Measurements from ENCODE around the gene PLA2G2F. TPM values are rescaled to one million over a fixed set of nuclear protein-coding genes. Genes with fewer than 3 reads are reported as not detected.

Gene PLA2G2F
- polyA plus RNA-seq, 2 of the 4 experiments (the other 2 are of a cell fraction): not detected

DNA sequence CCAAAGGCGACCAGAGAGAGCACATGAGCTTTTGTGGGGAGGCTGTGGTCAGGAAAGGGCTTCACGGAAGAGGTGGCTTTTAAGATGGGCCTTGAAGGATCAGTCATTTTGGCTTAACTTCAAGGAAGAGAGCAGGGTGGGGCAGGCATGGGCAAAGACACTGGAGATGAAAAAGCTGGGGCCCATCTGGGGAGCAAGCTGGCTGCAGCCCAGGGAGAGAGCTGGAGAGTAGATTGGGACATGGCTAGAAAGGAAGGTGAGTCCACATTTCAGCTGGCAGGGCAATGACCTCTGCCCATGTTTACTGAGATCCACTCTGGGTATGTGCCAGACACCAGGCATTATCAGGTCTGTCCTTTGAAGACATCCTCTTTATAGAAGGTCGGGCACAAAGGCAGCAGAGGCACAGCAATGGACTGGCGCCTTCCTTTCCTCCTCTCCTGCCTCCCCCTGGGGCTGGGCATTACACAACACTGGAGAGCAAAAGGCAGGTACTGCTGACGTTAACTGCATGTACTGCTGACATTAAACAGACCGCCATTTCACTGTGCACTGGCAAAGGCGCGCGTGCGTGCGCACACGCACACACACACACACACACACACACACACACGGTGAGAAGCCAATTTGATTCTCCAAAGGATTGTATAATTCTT lies 44.6 kb downstream of the PLA2G2F start:
- POLR2A ChIA-PET: no interaction called here
- no peaks in the 10 kb centered on the region for H3K9me3 ChIP-seq
- FAIRE-seq (no peak), ATAC-seq (no peak), DNase-seq (ENCODE audit: low read depth in 1 of 2, low spot score in 1 of 2) (no peak)
- H3K4me2 ChIP-seq: no peak overlapping the region
- WGBS (ENCODE audit: missing lambda C conversion rate): 63% methylated on average over 13 of the region's 13 CpGs
- peak overlapping the region in 1 of 2 experiments; percentile 18; a peak in 1 of 6 replicates for H3K27ac ChIP-seq
- CTCF ChIA-PET: interaction anchor here (0.6 to 1.6 kb wide), 4 partner anchors 31 to 266 kb away, joined by 3 to 5 read pairs (median 3); no protein-coding TSS in a partner anchor
- H3K4me3 ChIP-seq: no peak overlapping the region
- 0 out of 3 replicates have a peak, but pooled peaks cover 3% of the 10 kb centered on the region for H3K4me1 ChIP-seq
- TF ChIP-seq, protein P1, sequence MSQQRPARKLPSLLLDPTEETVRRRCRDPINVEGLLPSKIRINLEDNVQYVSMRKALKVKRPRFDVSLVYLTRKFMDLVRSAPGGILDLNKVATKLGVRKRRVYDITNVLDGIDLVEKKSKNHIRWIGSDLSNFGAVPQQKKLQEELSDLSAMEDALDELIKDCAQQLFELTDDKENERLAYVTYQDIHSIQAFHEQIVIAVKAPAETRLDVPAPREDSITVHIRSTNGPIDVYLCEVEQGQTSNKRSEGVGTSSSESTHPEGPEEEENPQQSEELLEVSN (IDR thresholded peaks at IDR 0.05; ENCODE audit: borderline replicate concordance, low read depth): no peak
- peak; percentile 11 for TF ChIP-seq ZFP36 (IDR thresholded peaks at IDR 0.05; ENCODE audit: borderline replicate concordance, partially characterized antibody)

DNA sequence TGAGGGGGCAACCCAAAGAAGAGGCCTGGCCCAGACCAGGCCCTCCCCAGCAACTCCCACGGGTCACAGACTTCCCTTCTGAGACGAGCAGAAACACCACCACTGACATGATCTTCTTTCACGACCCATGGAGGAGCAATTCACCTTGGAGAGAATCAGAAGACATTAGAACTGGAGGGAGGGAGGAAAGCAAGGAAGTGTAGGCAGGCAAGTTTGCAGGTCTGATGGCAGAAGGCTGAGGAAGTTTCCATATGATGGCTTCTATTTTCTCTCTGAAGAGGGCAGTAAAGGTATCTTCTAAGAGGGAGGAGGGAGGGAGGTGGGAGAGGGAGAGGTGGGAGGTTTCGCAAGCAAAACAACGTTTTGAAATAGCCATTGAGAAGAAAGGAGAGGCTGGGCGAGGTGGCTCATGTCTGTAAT lies 45.4 kb downstream of the PLA2G2F start:
- no peak for TF ChIP-seq EHF (CRISPR knock-in tag; IDR thresholded peaks at IDR 0.05)
- no peak for TF ChIP-seq FOSL2 (IDR thresholded peaks at IDR 0.05)
- TF ChIP-seq FOSL2 (CRISPR knock-in tag; IDR thresholded peaks at IDR 0.05): no peak
- peak; percentile 7 to 34; a peak in 2 of 4 replicates for TF ChIP-seq CEBPB (IDR thresholded peaks at IDR 0.05)
- TF ChIP-seq, protein P2, sequence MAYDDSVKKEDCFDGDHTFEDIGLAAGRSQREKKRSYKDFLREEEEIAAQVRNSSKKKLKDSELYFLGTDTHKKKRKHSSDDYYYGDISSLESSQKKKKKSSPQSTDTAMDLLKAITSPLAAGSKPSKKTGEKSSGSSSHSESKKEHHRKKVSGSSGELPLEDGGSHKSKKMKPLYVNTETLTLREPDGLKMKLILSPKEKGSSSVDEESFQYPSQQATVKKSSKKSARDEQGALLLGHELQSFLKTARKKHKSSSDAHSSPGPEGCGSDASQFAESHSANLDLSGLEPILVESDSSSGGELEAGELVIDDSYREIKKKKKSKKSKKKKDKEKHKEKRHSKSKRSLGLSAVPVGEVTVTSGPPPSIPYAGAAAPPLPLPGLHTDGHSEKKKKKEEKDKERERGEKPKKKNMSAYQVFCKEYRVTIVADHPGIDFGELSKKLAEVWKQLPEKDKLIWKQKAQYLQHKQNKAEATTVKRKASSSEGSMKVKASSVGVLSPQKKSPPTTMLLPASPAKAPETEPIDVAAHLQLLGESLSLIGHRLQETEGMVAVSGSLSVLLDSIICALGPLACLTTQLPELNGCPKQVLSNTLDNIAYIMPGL (CRISPR knock-in tag; IDR thresholded peaks at IDR 0.05; ENCODE audit: borderline replicate concordance): no peak
- POLR2A ChIA-PET: no interaction called here
- Histone ChIP-seq H3K9me3 (no peaks in the 10 kb centered on the region), H3K4me3 (no peak overlapping the region), H3K4me1 (0 out of 3 replicates have a peak, but pooled peaks cover 3% of the 10 kb centered on the region), H3K27ac (peak overlapping the region; percentile 24 to 45; a peak in 1 of 6 replicates), H3K4me2 (no peak overlapping the region)
- WGBS (ENCODE audit: missing lambda C conversion rate): 50% methylated on average over 4 of the region's 6 CpGs
- CTCF ChIA-PET: interaction anchor here (0.6 to 1.6 kb wide), 3 partner anchors 66 to 266 kb away, joined by 3 to 5 read pairs (median 3); no protein-coding TSS in a partner anchor
- FAIRE-seq (no peak), DNase-seq (ENCODE audit: low read depth in 1 of 2, low spot score in 1 of 2) (peak in 1 of 2 experiments; percentile 21), ATAC-seq (peak in 1 of 2 experiments; percentile 33; a peak in 1 of 6 replicates)

DNA sequence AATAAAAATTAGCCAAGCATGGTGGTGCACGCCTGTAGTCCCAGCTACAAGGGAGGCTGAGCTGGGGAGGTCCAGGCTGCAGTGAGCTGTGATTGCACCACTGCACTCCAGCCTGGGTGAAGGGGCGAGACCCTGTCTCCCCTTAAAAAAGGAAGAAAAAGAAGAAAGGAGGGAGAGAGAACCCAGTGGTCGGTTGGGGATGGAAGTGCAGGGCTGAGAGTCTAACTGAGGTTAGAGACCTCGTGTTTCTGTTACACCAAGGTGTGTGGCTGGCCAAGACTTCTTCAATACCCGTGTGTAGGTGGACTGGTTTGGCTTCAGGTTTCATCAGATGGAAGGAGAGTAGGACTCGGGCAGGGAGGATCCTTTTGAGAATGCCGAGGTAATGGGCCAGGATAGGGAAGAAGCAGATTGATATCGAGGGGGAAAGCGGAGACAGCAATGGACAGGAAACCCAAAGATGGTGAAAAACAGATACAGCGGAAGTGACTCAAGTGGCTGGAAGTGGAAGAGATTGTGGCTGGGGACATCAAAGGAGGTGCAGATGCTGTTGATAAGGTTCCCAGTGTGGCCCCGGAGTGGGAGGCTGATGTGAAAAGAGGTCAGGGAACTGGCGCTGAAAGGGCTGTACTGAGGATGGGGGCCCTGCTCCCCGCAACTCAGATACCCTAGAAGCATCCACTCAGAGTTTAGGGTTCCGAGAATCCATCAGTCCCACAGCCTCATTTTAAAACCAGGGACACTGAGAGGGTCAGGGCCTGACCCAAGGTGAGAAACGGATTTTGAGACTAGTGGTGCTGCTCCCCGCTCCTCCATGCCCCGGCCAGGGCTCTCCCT lies 46.1 kb downstream of the PLA2G2F start:
- no peak for FAIRE-seq
- 0 out of 6 replicates have a peak overlapping the region, but pooled peaks of 1 of the 2 experiments have one; percentile 21 for H3K27ac ChIP-seq
- DNase-seq (ENCODE audit: low read depth in 1 of 2, low spot score in 1 of 2): no peak

More for the DNA sequence above, 46.1 kb downstream of the PLA2G2F start:
- ATAC-seq: no peak
- Histone ChIP-seq H3K4me2 (no peak overlapping the region), H3K4me3 (no peak overlapping the region), H3K9me3 (no peaks in the 10 kb centered on the region), H3K4me1 (0 out of 3 replicates have a peak, but pooled peaks cover 3% of the 10 kb centered on the region)
- ChIA-PET CTCF (no interaction called here), POLR2A (no interaction called here)
- WGBS (ENCODE audit: missing lambda C conversion rate): 63% methylated on average over 17 of the region's 17 CpGs
- no peak for TF ChIP-seq CBX2 (IDR thresholded peaks at IDR 0.05; ENCODE audit: borderline replicate concordance, low read depth)
- TF ChIP-seq ESRRA (IDR thresholded peaks at IDR 0.05; ENCODE audit: borderline replicate concordance, low read length): no peak
- TF ChIP-seq, protein P3, sequence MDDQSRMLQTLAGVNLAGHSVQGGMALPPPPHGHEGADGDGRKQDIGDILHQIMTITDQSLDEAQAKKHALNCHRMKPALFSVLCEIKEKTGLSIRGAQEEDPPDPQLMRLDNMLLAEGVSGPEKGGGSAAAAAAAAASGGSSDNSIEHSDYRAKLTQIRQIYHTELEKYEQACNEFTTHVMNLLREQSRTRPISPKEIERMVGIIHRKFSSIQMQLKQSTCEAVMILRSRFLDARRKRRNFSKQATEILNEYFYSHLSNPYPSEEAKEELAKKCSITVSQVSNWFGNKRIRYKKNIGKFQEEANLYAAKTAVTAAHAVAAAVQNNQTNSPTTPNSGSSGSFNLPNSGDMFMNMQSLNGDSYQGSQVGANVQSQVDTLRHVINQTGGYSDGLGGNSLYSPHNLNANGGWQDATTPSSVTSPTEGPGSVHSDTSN (IDR thresholded peaks at IDR 0.05): no peak
- no peak for TF ChIP-seq HOXA7 (CRISPR knock-in tag; IDR thresholded peaks at IDR 0.05)
- TF ChIP-seq, protein P4, sequence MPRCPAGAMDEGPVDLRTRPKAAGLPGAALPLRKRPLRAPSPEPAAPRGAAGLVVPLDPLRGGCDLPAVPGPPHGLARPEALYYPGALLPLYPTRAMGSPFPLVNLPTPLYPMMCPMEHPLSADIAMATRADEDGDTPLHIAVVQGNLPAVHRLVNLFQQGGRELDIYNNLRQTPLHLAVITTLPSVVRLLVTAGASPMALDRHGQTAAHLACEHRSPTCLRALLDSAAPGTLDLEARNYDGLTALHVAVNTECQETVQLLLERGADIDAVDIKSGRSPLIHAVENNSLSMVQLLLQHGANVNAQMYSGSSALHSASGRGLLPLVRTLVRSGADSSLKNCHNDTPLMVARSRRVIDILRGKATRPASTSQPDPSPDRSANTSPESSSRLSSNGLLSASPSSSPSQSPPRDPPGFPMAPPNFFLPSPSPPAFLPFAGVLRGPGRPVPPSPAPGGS (IDR thresholded peaks at IDR 0.05): no peak
- TF ChIP-seq RARB (CRISPR knock-in tag; IDR thresholded peaks at IDR 0.05): no peak
